IPS-NIHi11 (cell line): ENCODE measurements around the gene CCR5AS.

Experiments used
- DNase-seq: peaks from one replicate; pipeline ENCODE4 v3.0.0; 2012; ENCODE audit warnings: mixed read lengths, low spot score

CCR5AS gene

DNA sequence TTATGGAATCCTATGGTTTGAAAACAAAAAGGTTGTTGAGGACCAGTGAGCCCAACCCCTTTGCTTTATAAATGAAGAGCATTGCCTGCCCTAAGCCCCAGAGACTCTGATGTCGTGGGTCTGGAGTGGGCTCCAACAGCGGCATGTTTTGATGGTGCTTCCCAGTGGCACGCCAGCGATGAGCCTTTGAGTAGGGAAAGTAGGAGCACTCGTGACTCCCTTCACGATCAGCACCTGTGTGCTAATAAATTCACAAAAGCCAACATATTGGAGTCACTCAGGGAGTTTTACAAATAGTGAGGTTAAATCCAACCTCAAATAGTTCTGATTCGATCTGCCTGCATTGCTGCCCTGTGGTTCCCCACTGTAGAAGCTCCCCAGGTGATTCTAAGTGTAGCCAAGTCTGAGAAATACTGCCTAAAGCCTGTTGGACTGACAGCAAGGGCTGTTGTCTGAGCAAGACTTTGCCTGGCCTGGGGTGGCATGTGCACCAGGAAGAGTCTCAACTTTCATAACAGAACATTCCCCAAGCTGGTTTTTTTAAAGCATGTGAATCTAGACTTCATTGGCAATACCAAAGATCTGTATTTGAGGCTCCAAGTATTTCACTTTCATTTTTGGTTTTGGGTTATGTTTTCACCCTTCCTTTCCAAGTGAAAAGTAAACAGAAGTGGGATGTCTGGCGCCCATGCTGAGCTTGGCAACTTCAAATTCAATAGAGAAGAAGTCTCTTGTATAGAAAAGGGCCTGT is 26.2 kb downstream of the CCR5AS start:
- DNase-seq: no peak

GRCh38 chr3:46378426-46378942 is 28.4 kb downstream of the CCR5AS start:
- peak; percentile 74 for DNase-seq

DNA sequence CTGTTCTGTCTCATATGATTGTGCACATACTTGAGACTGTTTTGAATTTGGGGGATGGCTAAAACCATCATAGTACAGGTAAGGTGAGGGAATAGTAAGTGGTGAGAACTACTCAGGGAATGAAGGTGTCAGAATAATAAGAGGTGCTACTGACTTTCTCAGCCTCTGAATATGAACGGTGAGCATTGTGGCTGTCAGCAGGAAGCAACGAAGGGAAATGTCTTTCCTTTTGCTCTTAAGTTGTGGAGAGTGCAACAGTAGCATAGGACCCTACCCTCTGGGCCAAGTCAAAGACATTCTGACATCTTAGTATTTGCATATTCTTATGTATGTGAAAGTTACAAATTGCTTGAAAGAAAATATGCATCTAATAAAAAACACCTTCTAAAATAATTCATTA is 31.1 kb downstream of the CCR5AS start:
- no peak for DNase-seq

GRCh38 chr3:46375218-46375617 is 31.6 kb downstream of the CCR5AS start:
- DNase-seq: no peak

GRCh38 chr3:46374755-46375154 is 32.1 kb downstream of the CCR5AS start:
- DNase-seq: no peak

DNA sequence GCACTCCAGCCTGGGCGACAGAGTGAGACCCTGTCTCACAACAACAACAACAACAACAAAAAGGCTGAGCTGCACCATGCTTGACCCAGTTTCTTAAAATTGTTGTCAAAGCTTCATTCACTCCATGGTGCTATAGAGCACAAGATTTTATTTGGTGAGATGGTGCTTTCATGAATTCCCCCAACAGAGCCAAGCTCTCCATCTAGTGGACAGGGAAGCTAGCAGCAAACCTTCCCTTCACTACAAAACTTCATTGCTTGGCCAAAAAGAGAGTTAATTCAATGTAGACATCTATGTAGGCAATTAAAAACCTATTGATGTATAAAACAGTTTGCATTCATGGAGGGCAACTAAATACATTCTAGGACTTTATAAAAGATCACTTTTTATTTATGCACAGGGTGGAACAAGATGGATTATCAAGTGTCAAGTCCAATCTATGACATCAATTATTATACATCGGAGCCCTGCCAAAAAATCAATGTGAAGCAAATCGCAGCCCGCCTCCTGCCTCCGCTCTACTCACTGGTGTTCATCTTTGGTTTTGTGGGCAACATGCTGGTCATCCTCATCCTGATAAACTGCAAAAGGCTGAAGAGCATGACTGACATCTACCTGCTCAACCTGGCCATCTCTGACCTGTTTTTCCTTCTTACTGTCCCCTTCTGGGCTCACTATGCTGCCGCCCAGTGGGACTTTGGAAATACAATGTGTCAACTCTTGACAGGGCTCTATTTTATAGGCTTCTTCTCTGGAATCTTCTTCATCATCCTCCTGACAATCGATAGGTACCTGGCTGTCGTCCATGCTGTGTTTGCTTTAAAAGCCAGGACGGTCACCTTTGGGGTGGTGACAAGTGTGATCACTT is 34.1 kb downstream of the CCR5AS start:
- peak; percentile 33 for DNase-seq

- DNase-seq: no peak
Observed at GRCh38 chr3:46371519-46372340, 35.1 kb downstream of the CCR5AS start.

DNA sequence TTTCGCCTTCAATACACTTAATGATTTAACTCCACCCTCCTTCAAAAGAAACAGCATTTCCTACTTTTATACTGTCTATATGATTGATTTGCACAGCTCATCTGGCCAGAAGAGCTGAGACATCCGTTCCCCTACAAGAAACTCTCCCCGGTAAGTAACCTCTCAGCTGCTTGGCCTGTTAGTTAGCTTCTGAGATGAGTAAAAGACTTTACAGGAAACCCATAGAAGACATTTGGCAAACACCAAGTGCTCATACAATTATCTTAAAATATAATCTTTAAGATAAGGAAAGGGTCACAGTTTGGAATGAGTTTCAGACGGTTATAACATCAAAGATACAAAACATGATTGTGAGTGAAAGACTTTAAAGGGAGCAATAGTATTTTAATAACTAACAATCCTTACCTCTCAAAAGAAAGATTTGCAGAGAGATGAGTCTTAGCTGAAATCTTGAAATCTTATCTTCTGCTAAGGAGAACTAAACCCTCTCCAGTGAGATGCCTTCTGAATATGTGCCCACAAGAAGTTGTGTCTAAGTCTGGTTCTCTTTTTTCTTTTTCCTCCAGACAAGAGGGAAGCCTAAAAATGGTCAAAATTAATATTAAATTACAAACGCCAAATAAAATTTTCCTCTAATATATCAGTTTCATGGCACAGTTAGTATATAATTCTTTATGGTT is 35.9 kb downstream of the CCR5AS start, which contains the start of gene CCR5:
Gene CCR5, plus strand, starts transcription at position 108 of the 680 bp plus-strand sequence. CDS start 1,957 bp downstream, outside the sequence.
- no peak for DNase-seq

DNA sequence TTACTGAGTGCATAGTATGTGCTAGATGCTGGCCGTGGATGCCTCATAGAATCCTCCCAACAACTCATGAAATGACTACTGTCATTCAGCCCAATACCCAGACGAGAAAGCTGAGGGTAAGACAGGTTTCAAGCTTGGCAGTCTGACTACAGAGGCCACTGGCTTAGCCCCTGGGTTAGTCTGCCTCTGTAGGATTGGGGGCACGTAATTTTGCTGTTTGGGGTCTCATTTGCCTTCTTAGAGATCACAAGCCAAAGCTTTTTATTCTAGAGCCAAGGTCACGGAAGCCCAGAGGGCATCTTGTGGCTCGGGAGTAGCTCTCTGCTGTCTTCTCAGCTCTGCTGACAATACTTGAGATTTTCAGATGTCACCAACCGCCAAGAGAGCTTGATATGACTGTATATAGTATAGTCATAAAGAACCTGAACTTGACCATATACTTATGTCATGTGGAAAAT is 37.2 kb downstream of the CCR5AS start:
- DNase-seq: no peak

- no peak for DNase-seq
Observed at GRCh38 chr3:46369151-46369550, 37.7 kb downstream of the CCR5AS start.

- peak; percentile 63 for DNase-seq
Observed at GRCh38 chr3:46368569-46368968, 38.3 kb downstream of the CCR5AS start.

GRCh38 chr3:46367811-46368210 is 39.1 kb downstream of the CCR5AS start:
- no peak for DNase-seq

DNA sequence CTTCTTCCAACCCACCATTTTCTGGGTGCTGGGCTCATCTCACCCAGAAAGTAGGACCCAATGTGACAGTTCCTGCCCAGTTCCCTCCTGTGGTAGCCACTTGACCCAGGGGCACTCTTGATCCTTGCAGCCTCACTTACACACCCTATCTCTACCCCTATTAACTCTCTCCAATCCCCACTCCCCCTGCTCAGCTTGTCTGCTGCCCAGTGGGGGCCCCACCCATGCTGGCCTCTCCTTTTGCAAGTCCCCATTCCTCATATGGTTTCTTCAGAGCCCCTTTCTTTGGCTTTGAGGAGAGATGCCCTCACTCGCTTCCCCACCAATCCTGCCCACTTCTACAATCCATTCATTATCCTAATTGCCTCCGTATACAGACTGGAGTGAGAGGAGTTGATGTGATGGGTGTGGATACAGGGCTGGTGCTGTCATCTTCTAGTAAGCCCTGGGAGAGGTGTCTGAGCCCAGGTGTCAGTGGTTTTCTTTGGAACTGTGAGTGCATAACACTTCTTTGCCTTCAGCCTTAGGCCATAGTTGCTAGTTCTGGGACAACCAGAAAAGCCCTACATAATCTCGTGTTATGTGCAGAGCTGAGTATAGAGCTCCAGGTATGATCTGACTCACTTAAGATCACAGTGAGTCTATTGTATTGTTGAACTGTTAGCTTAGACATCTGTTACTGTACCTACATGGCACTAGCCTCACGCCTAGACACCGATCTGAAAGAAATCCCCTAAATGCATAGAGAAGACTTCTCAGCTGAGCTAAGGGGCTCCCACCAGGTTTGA is 40.9 kb downstream of the CCR5AS start:
- DNase-seq: no peak

DNA sequence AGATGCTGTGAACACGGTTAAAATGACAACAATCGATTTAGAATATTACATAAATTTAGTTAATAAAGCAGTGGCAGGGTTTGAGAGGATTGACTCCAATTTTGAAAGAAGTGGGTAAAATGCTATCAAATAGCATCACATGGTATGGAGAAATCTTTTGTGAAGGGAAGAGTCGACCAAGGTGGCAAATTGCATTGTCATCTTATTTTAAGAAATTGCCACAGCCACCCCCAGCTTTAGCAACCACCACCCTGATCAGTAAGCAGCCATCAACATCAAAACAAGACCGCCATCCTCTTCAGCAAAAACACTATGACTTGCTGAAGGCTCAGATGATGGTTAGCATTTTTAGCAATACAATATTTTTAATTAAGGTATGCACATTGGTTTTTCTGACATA is 41.8 kb downstream of the CCR5AS start:
- no peak for DNase-seq

- DNase-seq: no peak
Observed at GRCh38 chr3:46361408-46362283, 45.2 kb downstream of the CCR5AS start.

- DNase-seq: peak; percentile 39
Observed at GRCh38 chr3:46360907-46361306, 46.0 kb downstream of the CCR5AS start.

DNA sequence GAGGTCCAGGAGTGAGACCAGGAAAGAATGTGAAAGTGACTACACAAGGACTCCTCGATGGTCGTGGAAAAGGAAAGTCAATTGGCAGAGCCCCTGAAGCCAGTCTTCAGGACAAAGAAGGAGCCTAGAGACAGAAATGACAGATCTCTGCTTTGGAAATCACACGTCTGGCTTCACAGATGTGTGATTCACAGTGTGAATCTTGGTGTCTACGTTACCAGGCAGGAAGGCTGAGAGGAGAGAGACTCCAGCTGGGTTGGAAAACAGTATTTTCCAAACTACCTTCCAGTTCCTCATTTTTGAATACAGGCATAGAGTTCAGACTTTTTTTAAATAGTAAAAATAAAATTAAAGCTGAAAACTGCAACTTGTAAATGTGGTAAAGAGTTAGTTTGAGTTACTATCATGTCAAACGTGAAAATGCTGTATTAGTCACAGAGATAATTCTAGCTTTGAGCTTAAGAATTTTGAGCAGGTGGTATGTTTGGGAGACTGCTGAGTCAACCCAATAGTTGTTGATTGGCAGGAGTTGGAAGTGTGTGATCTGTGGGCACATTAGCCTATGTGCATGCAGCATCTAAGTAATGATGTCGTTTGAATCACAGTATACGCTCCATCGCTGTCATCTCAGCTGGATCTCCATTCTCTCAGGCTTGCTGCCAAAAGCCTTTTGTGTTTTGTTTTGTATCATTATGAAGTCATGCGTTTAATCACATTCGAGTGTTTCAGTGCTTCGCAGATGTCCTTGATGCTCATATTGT is 47.0 kb downstream of the CCR5AS start:
- no peak for DNase-seq

DNA sequence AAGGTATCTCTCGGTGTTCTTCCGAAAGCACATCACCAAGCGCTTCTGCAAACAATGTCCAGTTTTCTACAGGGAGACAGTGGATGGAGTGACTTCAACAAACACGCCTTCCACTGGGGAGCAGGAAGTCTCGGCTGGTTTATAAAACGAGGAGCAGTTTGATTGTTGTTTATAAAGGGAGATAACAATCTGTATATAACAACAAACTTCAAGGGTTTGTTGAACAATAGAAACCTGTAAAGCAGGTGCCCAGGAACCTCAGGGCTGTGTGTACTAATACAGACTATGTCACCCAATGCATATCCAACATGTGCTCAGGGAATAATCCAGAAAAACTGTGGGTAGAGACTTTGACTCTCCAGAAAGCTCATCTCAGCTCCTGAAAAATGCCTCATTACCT is 48.4 kb downstream of the CCR5AS start:
- DNase-seq: no peak

DNA sequence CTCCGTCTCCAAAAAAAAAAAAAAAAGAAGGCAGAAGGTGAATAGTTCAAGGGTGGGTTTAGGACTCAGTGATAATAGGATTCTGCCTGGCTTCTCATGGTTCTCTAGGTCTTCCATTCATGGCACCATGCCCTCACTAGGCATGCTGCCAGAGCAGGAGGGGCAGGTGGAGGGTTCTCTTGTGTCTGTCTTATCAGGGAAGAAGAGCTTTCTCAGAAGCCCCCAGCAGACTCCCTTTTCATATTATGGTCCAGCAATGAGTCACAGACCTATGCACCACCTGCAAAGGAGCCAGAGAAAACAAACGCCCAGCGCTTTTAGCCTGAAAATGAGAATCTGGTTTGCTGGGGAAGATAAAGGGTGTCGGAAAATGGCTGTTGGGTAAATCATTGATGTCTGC is 50.0 kb downstream of the CCR5AS start:
- no peak for DNase-seq
